ENCODE data around the gene ACAA2. TPM values are rescaled to one million over a fixed set of nuclear protein-coding genes. Genes with fewer than 3 reads are reported as not detected.
A peak's percentile ranks its signal among the peaks of the same experiment; 100 is the strongest.

ACAA2 gene
- polyA plus RNA-seq, 3 donors, result 20.8 to 109 (median 97.6) TPM

- 92% methylated on average over 10 of the region's 13 CpGs for WGBS (ENCODE audit: insufficient coverage)
- DNase-seq, result no peak
- Histone ChIP-seq H3K9ac (ENCODE audit: insufficient read depth, low read length, poor library complexity, severe bottlenecking) (no peak overlapping the region), H3K36me3 (replicated peaks in 1 of 2; ENCODE audit: control insufficient read depth in 1 of 2, insufficient read depth in 2 of 2, low read length in 2 of 2) (no peaks in the 10 kb centered on the region), H2AFZ (ENCODE audit: insufficient read depth, low read depth, low read length, poor library complexity, severe bottlenecking) (no peak overlapping the region), H3K9me3 (replicated peaks in 1 of 2; ENCODE audit: control insufficient read depth in 1 of 2, insufficient read depth in 1 of 2, low read length in 2 of 2) (no peaks in the 10 kb centered on the region), H3K4me1 (ENCODE audit: control insufficient read depth in 1 of 2, insufficient read depth in 2 of 2, low read length in 2 of 2) (no peaks in the 10 kb centered on the region), H3K4me3 (replicated peaks in 1 of 3; ENCODE audit: low read depth in 2 of 3, low read length in 3 of 3) (no peak overlapping the region), H4K20me1 (ENCODE audit: insufficient read depth, low read length) (no peaks in the 10 kb centered on the region), H3K79me2 (ENCODE audit: insufficient read depth, low read length) (no peaks in the 10 kb centered on the region), H3K27ac (ENCODE audit: low read depth in 1 of 2, low read length in 2 of 2) (no peak overlapping the region), H3K4me2 (replicated peaks; ENCODE audit: extremely low read depth, low read length, poor library complexity, severe bottlenecking) (no peak overlapping the region), H3K27me3 (ENCODE audit: control insufficient read depth in 2 of 2, insufficient read depth in 2 of 2, low read length in 2 of 2) (no peaks in the 10 kb centered on the region)
- H3K36me3 Mint-ChIP-seq, result no peaks in the 10 kb centered on the region
- no peak for TF ChIP-seq CTCF (IDR thresholded peaks at IDR 0.05)
- peaks cover 0 to 2% (median 0%) of the 10 kb centered on the region in 7 donors for H3K9me3 Mint-ChIP-seq
- no peaks in the 10 kb centered on the region for H3K4me1 Mint-ChIP-seq
- H3K27ac Mint-ChIP-seq, result no peak overlapping the region
- H3K27me3 Mint-ChIP-seq (ENCODE audit: low read depth in 3 of 3), result peaks cover 2 to 7% (median 2%) of the 10 kb centered on the region in 3 donors
- no peak overlapping the region for H3K4me3 Mint-ChIP-seq
- intact Hi-C loops (cut with micrococcal nuclease), result no loop called here
Measured at GRCh38 chr18:49862656-49863385, 49.5 kb upstream of the ACAA2 start.

GRCh38 chr18:49861659-49862058, 48.3 kb upstream of the ACAA2 start:
- no peaks in the 10 kb centered on the region for H3K4me1 Mint-ChIP-seq
- H3K79me2 ChIP-seq (ENCODE audit: insufficient read depth, low read length), result no peaks in the 10 kb centered on the region
- no peaks in the 10 kb centered on the region for H3K36me3 Mint-ChIP-seq

More at GRCh38 chr18:49861659-49862058, 48.3 kb upstream of the ACAA2 start:
- Histone ChIP-seq H3K4me1 (ENCODE audit: control insufficient read depth in 1 of 2, insufficient read depth in 2 of 2, low read length in 2 of 2) (no peaks in the 10 kb centered on the region), H3K4me2 (replicated peaks; ENCODE audit: extremely low read depth, low read length, poor library complexity, severe bottlenecking) (no peak overlapping the region), H3K9ac (ENCODE audit: insufficient read depth, low read length, poor library complexity, severe bottlenecking) (no peak overlapping the region), H3K27me3 (ENCODE audit: control insufficient read depth in 2 of 2, insufficient read depth in 2 of 2, low read length in 2 of 2) (no peaks in the 10 kb centered on the region), H4K20me1 (ENCODE audit: insufficient read depth, low read length) (no peaks in the 10 kb centered on the region), H3K36me3 (replicated peaks in 1 of 2; ENCODE audit: control insufficient read depth in 1 of 2, insufficient read depth in 2 of 2, low read length in 2 of 2) (no peaks in the 10 kb centered on the region), H3K4me3 (replicated peaks in 1 of 3; ENCODE audit: low read depth in 2 of 3, low read length in 3 of 3) (no peak overlapping the region), H3K27ac (ENCODE audit: low read depth in 1 of 2, low read length in 2 of 2) (no peak overlapping the region), H3K9me3 (replicated peaks in 1 of 2; ENCODE audit: control insufficient read depth in 1 of 2, insufficient read depth in 1 of 2, low read length in 2 of 2) (no peaks in the 10 kb centered on the region), H2AFZ (ENCODE audit: insufficient read depth, low read depth, low read length, poor library complexity, severe bottlenecking) (no peak overlapping the region)
- Mint-ChIP-seq H3K27ac (no peak overlapping the region), H3K4me3 (no peak overlapping the region), H3K9me3 (no peaks in the 10 kb centered on the region), H3K27me3 (ENCODE audit: low read depth in 3 of 3) (peaks cover 0 to 5% (median 2%) of the 10 kb centered on the region in 3 donors)
- TF ChIP-seq CTCF (IDR thresholded peaks at IDR 0.05), result peak; percentile 38
- 30% methylated on average over 2 of the region's 3 CpGs for WGBS (ENCODE audit: insufficient coverage)
- intact Hi-C loops (cut with micrococcal nuclease), result no loop called here
- no peak for DNase-seq
